DOHH2 (cell line): ENCODE measurements around the gene SH2D5.

Experiments
- H3F3A ChIP-seq: fragments of 200-600 bp; sonication (generic), shearing (Covaris generic); 2 replicates; pipeline ENCODE4 v1.6.0; 2016; ENCODE audit warnings: antibody characterized with exemption, mild to moderate bottlenecking; ENCODE audit not compliant: control insufficient read depth, insufficient read depth
- H3K27ac ChIP-seq: fragments of 200-600 bp; sonication (generic); 2 replicates; pipeline ENCODE4 v1.5.1; 2014; ENCODE audit warnings: low read depth, mild to moderate bottlenecking, low read length, moderate library complexity
- H3K27me3 ChIP-seq: fragments of 200-600 bp; sonication (generic); 2 replicates; pipeline ENCODE4 v1.6.1; 2014; ENCODE audit warnings: mild to moderate bottlenecking, low read length, mixed read lengths; ENCODE audit not compliant: control insufficient read depth
- H3K36me3 ChIP-seq: fragments of 200-600 bp; sonication (generic); 2 replicates; pipeline ENCODE4 v1.6.1; 2014; ENCODE audit warnings: mild to moderate bottlenecking, low read length, moderate library complexity, mixed read lengths; ENCODE audit not compliant: control insufficient read depth
- H3K4me1 ChIP-seq: fragments of 200-600 bp; sonication (generic); 2 replicates; pipeline ENCODE4 v1.6.1; 2014; ENCODE audit warnings: mild to moderate bottlenecking, low read length, mixed read lengths; ENCODE audit not compliant: control insufficient read depth
- H3K4me2 ChIP-seq: fragments of 200-600 bp; sonication (generic); 2 replicates; pipeline ENCODE4 v1.6.0; 2014; ENCODE audit warnings: mild to moderate bottlenecking, low read length, moderate library complexity
- H3K4me3 ChIP-seq: fragments of 200-600 bp; sonication (generic); 2 replicates; pipeline ENCODE4 v1.5.1; 2014; ENCODE audit warnings: mild to moderate bottlenecking, low read length, mixed read lengths
- H3K79me2 ChIP-seq: fragments of 200-600 bp; sonication (generic); 2 replicates; pipeline ENCODE4 v1.6.1; 2014; ENCODE audit warnings: mild to moderate bottlenecking, low read length, mixed read lengths; ENCODE audit not compliant: control insufficient read depth
- H3K9me2 ChIP-seq: fragments of 200-600 bp; sonication (generic); replicated peaks from 2 replicates; pipeline ENCODE4 v1.6.1; 2014; ENCODE audit warnings: mild to moderate bottlenecking, low read length, mixed read lengths; ENCODE audit not compliant: control insufficient read depth
- H3K9me3 ChIP-seq: fragments of 200-600 bp; sonication (generic); 2 replicates; pipeline ENCODE4 v1.6.1; 2014; ENCODE audit warnings: antibody characterized with exemption, low read length, mixed read lengths; ENCODE audit not compliant: control insufficient read depth, insufficient read depth
- H4K20me1 ChIP-seq: fragments of 200-600 bp; sonication (generic); 2 replicates; pipeline ENCODE4 v1.6.0; 2014; ENCODE audit warnings: low read depth, mild to moderate bottlenecking, antibody characterized with exemption, low read length, moderate library complexity; ENCODE audit not compliant: control insufficient read depth, insufficient read depth
- CTCF ChIP-seq: fragments of 200-600 bp; sonication (generic); IDR thresholded peaks from one replicate; pipeline ENCODE4 v1.5.1; 2014; ENCODE audit warnings: antibody characterized with exemption, mild to moderate bottlenecking, low read depth, low read length; ENCODE audit not compliant: poor library complexity, severe bottlenecking
- EZH2phosphoT487 ChIP-seq: fragments of 200-600 bp; sonication (generic); IDR thresholded peaks from 2 replicates; pipeline ENCODE4 v1.6.1; 2017; ENCODE audit warnings: borderline replicate concordance, mild to moderate bottlenecking, antibody characterized with exemption, low read length, moderate library complexity, mixed read lengths

SH2D5 gene

GRCh38 chr1:20695515-20695914 lies 37.0 kb downstream of the SH2D5 start:
- Histone ChIP-seq H3F3A (no peaks in the 10 kb centered on the region), H3K36me3 (no peaks in the 10 kb centered on the region), H4K20me1 (no peaks in the 10 kb centered on the region), H3K79me2 (no peaks in the 10 kb centered on the region), H3K27me3 (no peaks in the 10 kb centered on the region), H3K9me3 (no peaks in the 10 kb centered on the region), H3K4me3 (no peak overlapping the region), H3K27ac (no peak overlapping the region), H3K4me2 (no peak overlapping the region), H3K4me1 (peaks cover 7% of the 10 kb centered on the region), H3K9me2 (no peaks in the 10 kb centered on the region)
- TF ChIP-seq CTCF (no peak), EZH2phosphoT487 (no peak)

GRCh38 chr1:20693623-20694022 lies 38.9 kb downstream of the SH2D5 start:
- no peaks in the 10 kb centered on the region for H4K20me1 ChIP-seq
- H3K4me1 ChIP-seq = peaks cover 7% of the 10 kb centered on the region
- H3K79me2 ChIP-seq = no peaks in the 10 kb centered on the region
- no peak overlapping the region for H3K4me2 ChIP-seq
- no peak overlapping the region for H3K27ac ChIP-seq
- no peaks in the 10 kb centered on the region for H3K27me3 ChIP-seq
- H3F3A ChIP-seq = no peaks in the 10 kb centered on the region
- H3K36me3 ChIP-seq = no peaks in the 10 kb centered on the region
- no peak overlapping the region for H3K4me3 ChIP-seq
- no peak for TF ChIP-seq EZH2phosphoT487
- TF ChIP-seq CTCF = no peak
- H3K9me3 ChIP-seq = no peaks in the 10 kb centered on the region
- H3K9me2 ChIP-seq = no peaks in the 10 kb centered on the region

GRCh38 chr1:20691872-20692271 lies 40.6 kb downstream of the SH2D5 start:
- Histone ChIP-seq H3K79me2 (no peaks in the 10 kb centered on the region), H3K4me2 (no peak overlapping the region), H3F3A (no peaks in the 10 kb centered on the region), H3K27ac (no peak overlapping the region), H3K9me2 (no peaks in the 10 kb centered on the region), H3K4me3 (no peak overlapping the region), H4K20me1 (no peaks in the 10 kb centered on the region), H3K4me1 (peaks cover 3% of the 10 kb centered on the region), H3K9me3 (no peaks in the 10 kb centered on the region), H3K27me3 (no peaks in the 10 kb centered on the region), H3K36me3 (no peaks in the 10 kb centered on the region)
- TF ChIP-seq CTCF (no peak), EZH2phosphoT487 (no peak)

- Histone ChIP-seq H3K9me3 (no peaks in the 10 kb centered on the region), H3K9me2 (no peaks in the 10 kb centered on the region), H3K27me3 (no peaks in the 10 kb centered on the region), H3F3A (no peaks in the 10 kb centered on the region), H3K4me2 (no peak overlapping the region), H3K27ac (no peak overlapping the region), H3K4me3 (no peak overlapping the region), H3K4me1 (no peaks in the 10 kb centered on the region), H3K79me2 (no peaks in the 10 kb centered on the region), H3K36me3 (no peaks in the 10 kb centered on the region), H4K20me1 (no peaks in the 10 kb centered on the region)
- TF ChIP-seq EZH2phosphoT487 (no peak), CTCF (no peak)
Observed at GRCh38 chr1:20689645-20690056, 42.9 kb downstream of the SH2D5 start.
